ENCODE results near the gene HSD11B1L. TPM values are rescaled to one million over a fixed set of nuclear protein-coding genes. Genes with fewer than 3 reads are reported as not detected.

HSD11B1L gene
- total RNA-seq, 2 donors from 2014 or later: 10.3 to 12.6 TPM

DNA sequence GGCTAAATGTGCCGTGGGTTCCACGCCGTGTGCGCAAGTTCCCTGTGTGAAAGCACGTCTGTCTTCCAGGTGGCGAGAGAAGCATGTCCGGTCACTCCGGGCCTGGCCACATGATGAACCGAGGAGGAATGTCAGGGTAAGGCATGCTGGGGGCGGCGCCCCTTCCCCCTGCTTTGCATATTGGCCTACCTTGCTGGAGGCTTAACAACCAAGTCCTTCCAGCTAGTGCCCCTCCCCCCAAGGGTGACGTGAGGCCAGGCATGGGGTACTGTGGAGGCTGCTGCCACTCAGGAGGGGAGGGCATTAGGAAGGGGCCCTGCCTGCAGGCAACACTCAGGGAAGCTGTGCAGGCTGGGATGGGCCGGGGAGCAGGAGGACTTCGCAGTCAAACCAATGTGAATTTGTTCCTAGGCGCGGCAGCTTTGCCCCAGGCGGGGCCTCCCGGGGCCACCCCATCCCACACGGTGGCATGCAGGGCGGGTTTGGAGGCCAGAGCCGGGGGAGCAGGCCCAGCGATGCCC is 13.0 kb upstream of the HSD11B1L start:
- DNase-seq (ENCODE audit: low spot score): no peak
- no peak for TF ChIP-seq CTCF (IDR thresholded peaks at IDR 0.05)
- Histone ChIP-seq H3K9me3 (no peaks in the 10 kb centered on the region), H3K27ac (no peak overlapping the region), H3K4me3 (no peak overlapping the region), H3K27me3 (no peaks in the 10 kb centered on the region), H3K36me3 (peaks cover 71% of the 10 kb centered on the region), H3K4me1 (no peaks in the 10 kb centered on the region)

DNA sequence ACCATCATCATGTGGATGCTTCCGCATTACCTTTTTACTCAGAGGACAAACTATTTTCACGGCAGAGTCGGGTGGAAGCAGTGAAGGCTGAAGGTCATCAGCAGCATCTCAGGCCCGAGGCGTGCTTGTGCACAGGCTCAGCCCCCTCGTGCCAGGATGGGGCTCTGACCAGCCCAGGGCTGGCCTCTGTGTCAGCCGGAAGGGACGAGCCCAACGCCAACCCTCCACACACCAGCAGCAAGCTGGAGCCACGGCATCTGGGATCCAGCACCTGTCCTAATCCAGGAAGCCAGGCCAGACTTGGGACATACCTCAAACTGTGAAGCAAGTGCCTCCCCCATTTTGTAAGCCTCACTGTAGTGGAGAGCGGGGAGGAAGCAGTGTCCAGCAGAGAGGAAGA is 11.6 kb upstream of the HSD11B1L start:
- DNase-seq (ENCODE audit: low spot score): no peak
- no peak for TF ChIP-seq CTCF (IDR thresholded peaks at IDR 0.05)

GRCh38 chr19:5671600-5671999 is 9.2 kb upstream of the HSD11B1L start:
- Histone ChIP-seq H3K4me3 (no peak overlapping the region), H3K4me1 (peaks cover 0 to 7% of the 10 kb centered on the region in 2 donors), H3K27ac (no peak overlapping the region), H3K27me3 (no peaks in the 10 kb centered on the region), H3K36me3 (peaks cover 33% of the 10 kb centered on the region), H3K9me3 (no peaks in the 10 kb centered on the region)
- TF ChIP-seq CTCF (IDR thresholded peaks at IDR 0.05): no peak
- DNase-seq (ENCODE audit: low spot score): no peak

More for the DNA sequence above, 11.6 kb upstream of the HSD11B1L start:
- H3K4me1 ChIP-seq: no peaks in the 10 kb centered on the region
- no peaks in the 10 kb centered on the region for H3K9me3 ChIP-seq
- no peak overlapping the region for H3K27ac ChIP-seq
- H3K36me3 ChIP-seq: peaks cover 57% of the 10 kb centered on the region
- no peaks in the 10 kb centered on the region for H3K27me3 ChIP-seq
- H3K4me3 ChIP-seq: no peak overlapping the region

- DNase-seq (ENCODE audit: low spot score): no peak
- no peaks in the 10 kb centered on the region for H3K27me3 ChIP-seq
- no peak overlapping the region for H3K27ac ChIP-seq
- peaks cover 0 to 9% of the 10 kb centered on the region in 2 donors for H3K4me1 ChIP-seq
- no peak overlapping the region for H3K4me3 ChIP-seq
- no peaks in the 10 kb centered on the region for H3K9me3 ChIP-seq
- H3K36me3 ChIP-seq: peaks cover 23% of the 10 kb centered on the region
- no peak for TF ChIP-seq CTCF (IDR thresholded peaks at IDR 0.05)
Observed at GRCh38 chr19:5672708-5673459, 7.9 kb upstream of the HSD11B1L start.

DNA sequence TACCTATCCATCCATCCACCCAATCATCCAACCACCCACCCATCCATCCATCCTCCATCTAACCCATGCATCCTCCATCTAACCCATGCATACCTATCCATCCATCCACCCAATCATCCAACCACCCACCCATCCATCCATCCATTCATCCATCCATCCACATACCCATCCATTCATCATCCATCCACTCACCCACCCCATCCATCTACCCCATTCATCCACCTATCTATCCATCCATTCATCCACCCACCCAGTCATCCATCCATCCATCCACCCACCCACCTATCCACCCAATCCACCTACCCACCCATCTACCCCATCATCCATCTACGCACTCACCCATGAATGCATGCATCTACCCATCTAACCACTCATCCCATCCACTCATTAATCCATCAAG is 7.1 kb upstream of the HSD11B1L start:
- DNase-seq (ENCODE audit: low spot score): no peak
- no peak for TF ChIP-seq CTCF (IDR thresholded peaks at IDR 0.05)
- Histone ChIP-seq H3K27ac (no peak overlapping the region), H3K4me1 (peaks cover 0 to 10% of the 10 kb centered on the region in 2 donors), H3K36me3 (peaks cover 27% of the 10 kb centered on the region), H3K9me3 (no peaks in the 10 kb centered on the region), H3K27me3 (no peaks in the 10 kb centered on the region), H3K4me3 (no peak overlapping the region)

All from right atrium auricular region (tissue), 2 donors.